Activated CD8-positive, alpha-beta T cell treated with anti-CD3 and anti-CD28 coated beads, Interleukin-2, amount 10 ng/mL, durations not matched to agents 7 days and 5 days (primary cell): ENCODE results near the gene RASA4B. TPM values are rescaled to one million over a fixed set of nuclear protein-coding genes. Genes with fewer than 3 reads are reported as not detected.
"Not testable (repeated sequence)": the region's sequence is repeated elsewhere in the genome, so short reads cannot be mapped to it uniquely, and the experiment has no call there.

Source experiments
- ATAC-seq: fragments of 150-1000 bp; cut with Tn5 transposase; one replicate; pipeline ENCODE4 v1.10.0; 2021; ENCODE audit warnings: moderate library complexity
- CTCF ChIA-PET: fragments of 350-600 bp; sonication (Branson Sonifier 250); formaldehyde crosslinking; loops from one replicate; lab custom pipeline; 2021; ENCODE audit warnings: antibody characterized with exemption; lab: Charles Lee
- POLR2A ChIA-PET: fragments of 350-600 bp; sonication (Branson Sonifier 250); formaldehyde crosslinking; loops from one replicate; lab custom pipeline; 2021; ENCODE audit warnings: antibody characterized with exemption; lab: Charles Lee
- DNase-seq: peaks from one replicate; pipeline ENCODE4 v3.0.0-alpha.2; 2020
- H3K27ac Mint-ChIP-seq: one replicate; pipeline ENCODE4 v1.8.0; 2021; ENCODE audit warnings: mild to moderate bottlenecking, mixed read lengths
- H3K27me3 Mint-ChIP-seq: one replicate; pipeline ENCODE4 v1.8.0; 2021; ENCODE audit warnings: low read depth, mixed read lengths
- H3K36me3 Mint-ChIP-seq: one replicate; pipeline ENCODE4 v1.8.0; 2021; ENCODE audit warnings: low read depth, mixed read lengths
- H3K4me1 Mint-ChIP-seq: one replicate; pipeline ENCODE4 v1.8.0; 2021; ENCODE audit warnings: low read depth, mixed read lengths
- H3K4me3 Mint-ChIP-seq: one replicate; pipeline ENCODE4 v1.8.0; 2021; ENCODE audit warnings: mild to moderate bottlenecking, mixed read lengths
- H3K9me3 Mint-ChIP-seq: one replicate; pipeline ENCODE4 v1.8.0; 2022; ENCODE audit warnings: mixed read lengths; ENCODE audit not compliant: insufficient read depth
- total RNA-seq, 2 experiments: library from RNA; stranded (reverse); gene quantifications; one replicate each; pipeline ENCODE4 v1.2.3, GENCODE V29; 2021

Gene RASA4B
- total RNA-seq, 2 experiments from 2014 or later, result 18.9 to 21.1 TPM

- H3K4me1 Mint-ChIP-seq, H3K27me3 Mint-ChIP-seq, CTCF ChIA-PET, ATAC-seq, POLR2A ChIA-PET, H3K27ac Mint-ChIP-seq, H3K36me3 Mint-ChIP-seq, H3K9me3 Mint-ChIP-seq, DNase-seq, H3K4me3 Mint-ChIP-seq: not testable (repeated sequence)
Observed at GRCh38 chr7:102527822-102528793, 10.5 kb upstream of the RASA4B start.

GRCh38 chr7:102527182-102527581 is 9.6 kb upstream of the RASA4B start:
- H3K27me3 Mint-ChIP-seq, CTCF ChIA-PET: not testable (repeated sequence)

GRCh38 chr7:102524803-102525202 is 7.2 kb upstream of the RASA4B start:
- DNase-seq, H3K27me3 Mint-ChIP-seq, H3K36me3 Mint-ChIP-seq, H3K4me1 Mint-ChIP-seq, H3K9me3 Mint-ChIP-seq, CTCF ChIA-PET, POLR2A ChIA-PET, H3K27ac Mint-ChIP-seq, H3K4me3 Mint-ChIP-seq: not testable (repeated sequence)
- ATAC-seq, result peak; percentile 10

More at GRCh38 chr7:102527182-102527581, 9.6 kb upstream of the RASA4B start:
- DNase-seq, H3K4me1 Mint-ChIP-seq, H3K36me3 Mint-ChIP-seq, H3K4me3 Mint-ChIP-seq, H3K9me3 Mint-ChIP-seq, H3K27ac Mint-ChIP-seq, ATAC-seq, POLR2A ChIA-PET: not testable (repeated sequence)

DNA sequence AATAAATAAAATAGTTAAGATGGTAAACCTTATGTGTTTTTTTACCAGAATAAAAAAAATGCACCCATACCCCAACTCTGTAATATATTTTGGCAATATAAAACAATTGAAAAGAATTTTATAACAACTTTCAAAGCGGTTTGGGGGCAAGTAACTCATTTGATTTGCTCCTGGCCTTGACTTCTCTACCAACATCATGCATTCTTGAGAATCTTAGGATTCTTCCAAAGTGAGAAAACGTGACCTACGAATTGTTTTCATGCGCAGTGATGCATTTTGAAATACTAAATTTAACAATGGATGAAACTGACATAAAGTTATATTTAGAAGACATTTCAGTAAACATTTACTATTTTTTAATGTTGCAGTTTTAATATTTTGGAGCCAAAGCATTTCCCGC is 3.2 kb upstream of the RASA4B start:
- H3K4me3 Mint-ChIP-seq, POLR2A ChIA-PET, H3K27ac Mint-ChIP-seq, H3K36me3 Mint-ChIP-seq, CTCF ChIA-PET, H3K4me1 Mint-ChIP-seq, H3K9me3 Mint-ChIP-seq, H3K27me3 Mint-ChIP-seq, ATAC-seq, DNase-seq: not testable (repeated sequence)

GRCh38 chr7:102516951-102517350 is 626 bp downstream of the RASA4B start:
- DNase-seq, H3K27me3 Mint-ChIP-seq, CTCF ChIA-PET, H3K9me3 Mint-ChIP-seq, ATAC-seq, POLR2A ChIA-PET, H3K27ac Mint-ChIP-seq, H3K4me1 Mint-ChIP-seq, H3K36me3 Mint-ChIP-seq, H3K4me3 Mint-ChIP-seq: not testable (repeated sequence)

DNA sequence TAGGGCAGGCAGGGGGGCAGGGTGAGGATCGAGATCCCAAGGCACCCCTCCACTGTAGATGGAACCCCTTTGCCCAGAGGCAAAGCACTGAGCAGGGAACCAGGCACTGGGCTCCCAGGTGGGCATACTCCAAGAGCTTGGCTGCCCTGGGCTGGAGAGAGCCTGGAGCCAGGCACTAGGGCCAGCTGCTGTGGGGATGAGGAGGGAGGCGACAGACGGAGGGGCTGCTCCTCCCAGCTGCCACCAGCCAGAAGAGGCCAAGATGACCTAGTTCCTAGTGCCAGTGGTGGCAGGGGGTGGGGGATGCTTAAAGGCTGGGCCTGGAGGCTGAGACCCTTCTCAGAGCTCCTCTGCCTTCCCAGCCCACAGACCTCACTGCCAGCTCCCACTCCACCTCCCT is 1.7 kb downstream of the RASA4B start:
- POLR2A ChIA-PET, H3K4me1 Mint-ChIP-seq, H3K27me3 Mint-ChIP-seq, H3K36me3 Mint-ChIP-seq, H3K9me3 Mint-ChIP-seq, DNase-seq, ATAC-seq, CTCF ChIA-PET, H3K4me3 Mint-ChIP-seq, H3K27ac Mint-ChIP-seq: not testable (repeated sequence)

DNA sequence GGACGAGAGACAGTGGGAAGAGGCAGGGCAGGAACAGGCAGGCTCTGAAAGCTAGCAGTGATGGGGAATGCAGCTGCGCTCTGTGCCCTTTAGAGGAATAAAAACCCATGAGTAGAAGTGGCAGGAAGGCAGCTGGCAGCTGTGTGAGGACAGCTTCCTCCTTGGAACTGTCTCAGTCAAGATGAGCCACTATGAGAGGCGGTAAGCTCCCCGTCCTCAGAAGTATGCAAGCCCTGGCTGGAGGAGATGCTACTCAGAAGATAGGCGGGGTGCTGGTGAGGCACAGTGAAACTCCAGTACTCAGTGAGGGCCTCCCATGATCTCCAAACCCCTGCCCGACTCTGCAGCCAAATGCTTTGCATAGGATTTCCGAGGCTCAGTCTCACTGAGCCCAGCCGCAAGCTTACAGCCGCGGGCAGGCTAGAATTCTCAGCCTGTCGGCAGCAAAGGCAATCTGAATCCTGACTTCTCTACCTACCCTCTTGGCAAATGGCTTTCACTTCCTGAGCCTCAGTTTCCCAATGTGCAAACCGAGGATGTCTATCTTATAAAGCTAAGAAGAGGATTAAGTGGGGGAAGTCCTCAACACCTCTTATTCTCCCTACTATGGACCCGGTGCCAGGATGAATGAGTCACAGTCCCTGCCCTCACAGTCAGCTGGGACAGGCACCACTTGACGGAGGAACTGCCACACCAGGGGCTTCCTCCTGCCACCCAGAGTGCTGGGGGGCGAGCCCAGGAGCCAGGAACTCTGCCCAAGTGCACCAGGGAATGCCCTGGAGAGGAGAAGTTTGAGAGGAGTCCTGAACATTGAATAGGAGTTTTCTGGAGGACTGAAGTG is 2.5 kb downstream of the RASA4B start:
- H3K36me3 Mint-ChIP-seq, ATAC-seq, POLR2A ChIA-PET, H3K27ac Mint-ChIP-seq, H3K27me3 Mint-ChIP-seq, CTCF ChIA-PET, H3K4me3 Mint-ChIP-seq, H3K4me1 Mint-ChIP-seq, H3K9me3 Mint-ChIP-seq: not testable (repeated sequence)
- peak; percentile 15 for DNase-seq

DNA sequence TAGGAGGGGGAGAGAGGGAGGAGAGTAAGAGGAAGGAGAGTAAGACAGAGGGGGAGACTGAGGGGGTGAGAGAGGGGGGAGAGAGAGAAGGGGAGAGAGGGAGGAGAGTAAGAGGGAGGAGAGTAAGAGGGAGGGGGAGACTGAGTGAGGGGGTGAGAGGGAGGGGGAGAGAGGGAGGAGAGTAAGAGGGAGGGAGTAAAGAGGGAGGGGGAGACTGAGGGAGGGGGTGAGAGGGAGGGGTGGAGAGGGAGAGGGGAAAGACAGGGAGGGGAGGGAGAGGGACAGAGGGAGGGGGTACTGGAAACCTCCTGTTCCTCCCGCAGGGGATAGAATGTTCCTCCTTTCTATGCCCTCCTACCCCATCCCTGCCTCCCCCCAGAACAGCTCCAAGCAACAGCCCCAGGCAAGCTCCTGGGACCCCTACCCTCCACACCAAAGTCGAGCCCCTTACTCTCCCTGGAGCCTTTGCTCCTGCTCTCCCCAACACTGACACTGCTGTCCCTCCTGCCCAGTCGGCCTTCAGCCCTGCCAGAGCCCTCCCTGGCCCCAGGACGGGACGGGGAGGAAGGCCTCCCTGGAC is 4.8 kb downstream of the RASA4B start:
- CTCF ChIA-PET, H3K36me3 Mint-ChIP-seq, H3K27ac Mint-ChIP-seq, H3K9me3 Mint-ChIP-seq, POLR2A ChIA-PET, H3K4me1 Mint-ChIP-seq, H3K27me3 Mint-ChIP-seq, H3K4me3 Mint-ChIP-seq, ATAC-seq: not testable (repeated sequence)
- peak; percentile 21 for DNase-seq

GRCh38 chr7:102511860-102512522 is 5.6 kb downstream of the RASA4B start:
- POLR2A ChIA-PET, H3K36me3 Mint-ChIP-seq, DNase-seq, H3K4me3 Mint-ChIP-seq, H3K27me3 Mint-ChIP-seq, H3K9me3 Mint-ChIP-seq, H3K27ac Mint-ChIP-seq, H3K4me1 Mint-ChIP-seq, CTCF ChIA-PET: not testable (repeated sequence)
- peak; percentile 68 for ATAC-seq

- peak; percentile 19 for DNase-seq
- H3K27ac Mint-ChIP-seq, H3K4me3 Mint-ChIP-seq, H3K36me3 Mint-ChIP-seq, CTCF ChIA-PET, H3K9me3 Mint-ChIP-seq, ATAC-seq, H3K27me3 Mint-ChIP-seq, POLR2A ChIA-PET, H3K4me1 Mint-ChIP-seq: not testable (repeated sequence)
Observed at GRCh38 chr7:102510575-102510974, 7.0 kb downstream of the RASA4B start.

- H3K4me1 Mint-ChIP-seq, ATAC-seq, POLR2A ChIA-PET, H3K27ac Mint-ChIP-seq, CTCF ChIA-PET, H3K9me3 Mint-ChIP-seq, H3K4me3 Mint-ChIP-seq, H3K27me3 Mint-ChIP-seq, H3K36me3 Mint-ChIP-seq: not testable (repeated sequence)
- peak; percentile 19 for DNase-seq
Observed at GRCh38 chr7:102507410-102508088, 10.0 kb downstream of the RASA4B start.
